Neural cell (in vitro differentiated cells): ENCODE data around the gene SCN8A.

Source experiments
- POLR2AphosphoS5 ChIP-seq: IDR thresholded peaks from 2 replicates; pipeline ENCODE4 v1.6.1; 2012
- SMC3 ChIP-seq: fragments of 450-650 bp; conservative IDR thresholded peaks from 2 replicates; pipeline ENCODE4 v1.6.1; 2014; ENCODE audit warnings: antibody characterized with exemption, mild to moderate bottlenecking, moderate library complexity; ENCODE audit not compliant: poor library complexity
- TF ChIP-seq, protein P1 (sequence below): fragments of 450-650 bp; IDR thresholded peaks from 2 replicates; pipeline ENCODE4 v1.5.1; 2014; ENCODE audit warnings: antibody characterized with exemption, mild to moderate bottlenecking, moderate library complexity; ENCODE audit not compliant: poor library complexity, severe bottlenecking
- TF ChIP-seq, protein P2 (sequence below): IDR thresholded peaks from 2 replicates; pipeline ENCODE4 v1.6.1; 2012; ENCODE audit warnings: borderline replicate concordance

DNA sequence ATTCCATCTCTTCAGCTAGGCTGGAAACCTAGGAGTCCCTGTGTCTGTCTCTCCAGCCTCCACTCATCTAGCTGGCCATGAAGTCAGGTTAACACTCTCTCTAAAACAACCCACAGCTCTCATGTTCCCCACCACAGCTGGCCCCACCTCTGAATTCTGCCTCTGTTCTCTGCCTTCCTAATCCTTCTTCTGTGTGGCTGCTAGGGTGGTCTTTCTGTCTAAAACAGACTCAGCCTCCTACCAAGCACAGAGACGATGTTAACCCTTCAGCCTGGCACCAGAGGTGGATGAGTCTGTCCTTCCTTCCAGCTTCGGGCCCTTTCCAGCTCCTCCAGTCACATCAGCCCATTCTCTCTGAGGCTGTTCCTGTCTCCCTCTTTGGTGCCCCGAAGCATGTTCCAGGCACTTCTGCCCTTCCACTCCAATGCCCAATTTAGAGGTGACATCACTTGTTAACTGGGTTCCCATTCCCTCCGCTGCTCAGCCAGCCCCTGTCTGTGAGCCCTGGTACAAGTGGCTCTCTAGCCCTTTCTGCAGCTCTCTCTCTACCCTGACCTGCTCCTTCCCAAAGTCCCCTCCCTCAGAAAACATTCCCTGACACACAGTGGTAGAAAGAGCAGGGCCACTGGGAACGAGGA lies 248.4 kb downstream of the SCN8A start:
- TF ChIP-seq POLR2AphosphoS5 (no peak), SMC3 (no peak)
- TF ChIP-seq, protein P1, sequence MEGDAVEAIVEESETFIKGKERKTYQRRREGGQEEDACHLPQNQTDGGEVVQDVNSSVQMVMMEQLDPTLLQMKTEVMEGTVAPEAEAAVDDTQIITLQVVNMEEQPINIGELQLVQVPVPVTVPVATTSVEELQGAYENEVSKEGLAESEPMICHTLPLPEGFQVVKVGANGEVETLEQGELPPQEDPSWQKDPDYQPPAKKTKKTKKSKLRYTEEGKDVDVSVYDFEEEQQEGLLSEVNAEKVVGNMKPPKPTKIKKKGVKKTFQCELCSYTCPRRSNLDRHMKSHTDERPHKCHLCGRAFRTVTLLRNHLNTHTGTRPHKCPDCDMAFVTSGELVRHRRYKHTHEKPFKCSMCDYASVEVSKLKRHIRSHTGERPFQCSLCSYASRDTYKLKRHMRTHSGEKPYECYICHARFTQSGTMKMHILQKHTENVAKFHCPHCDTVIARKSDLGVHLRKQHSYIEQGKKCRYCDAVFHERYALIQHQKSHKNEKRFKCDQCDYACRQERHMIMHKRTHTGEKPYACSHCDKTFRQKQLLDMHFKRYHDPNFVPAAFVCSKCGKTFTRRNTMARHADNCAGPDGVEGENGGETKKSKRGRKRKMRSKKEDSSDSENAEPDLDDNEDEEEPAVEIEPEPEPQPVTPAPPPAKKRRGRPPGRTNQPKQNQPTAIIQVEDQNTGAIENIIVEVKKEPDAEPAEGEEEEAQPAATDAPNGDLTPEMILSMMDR, result no peak
- TF ChIP-seq, protein P2, sequence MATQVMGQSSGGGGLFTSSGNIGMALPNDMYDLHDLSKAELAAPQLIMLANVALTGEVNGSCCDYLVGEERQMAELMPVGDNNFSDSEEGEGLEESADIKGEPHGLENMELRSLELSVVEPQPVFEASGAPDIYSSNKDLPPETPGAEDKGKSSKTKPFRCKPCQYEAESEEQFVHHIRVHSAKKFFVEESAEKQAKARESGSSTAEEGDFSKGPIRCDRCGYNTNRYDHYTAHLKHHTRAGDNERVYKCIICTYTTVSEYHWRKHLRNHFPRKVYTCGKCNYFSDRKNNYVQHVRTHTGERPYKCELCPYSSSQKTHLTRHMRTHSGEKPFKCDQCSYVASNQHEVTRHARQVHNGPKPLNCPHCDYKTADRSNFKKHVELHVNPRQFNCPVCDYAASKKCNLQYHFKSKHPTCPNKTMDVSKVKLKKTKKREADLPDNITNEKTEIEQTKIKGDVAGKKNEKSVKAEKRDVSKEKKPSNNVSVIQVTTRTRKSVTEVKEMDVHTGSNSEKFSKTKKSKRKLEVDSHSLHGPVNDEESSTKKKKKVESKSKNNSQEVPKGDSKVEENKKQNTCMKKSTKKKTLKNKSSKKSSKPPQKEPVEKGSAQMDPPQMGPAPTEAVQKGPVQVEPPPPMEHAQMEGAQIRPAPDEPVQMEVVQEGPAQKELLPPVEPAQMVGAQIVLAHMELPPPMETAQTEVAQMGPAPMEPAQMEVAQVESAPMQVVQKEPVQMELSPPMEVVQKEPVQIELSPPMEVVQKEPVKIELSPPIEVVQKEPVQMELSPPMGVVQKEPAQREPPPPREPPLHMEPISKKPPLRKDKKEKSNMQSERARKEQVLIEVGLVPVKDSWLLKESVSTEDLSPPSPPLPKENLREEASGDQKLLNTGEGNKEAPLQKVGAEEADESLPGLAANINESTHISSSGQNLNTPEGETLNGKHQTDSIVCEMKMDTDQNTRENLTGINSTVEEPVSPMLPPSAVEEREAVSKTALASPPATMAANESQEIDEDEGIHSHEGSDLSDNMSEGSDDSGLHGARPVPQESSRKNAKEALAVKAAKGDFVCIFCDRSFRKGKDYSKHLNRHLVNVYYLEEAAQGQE, result no peak
